Mucosa of descending colon (tissue), 3 donors: ENCODE measurements around the gene TEKT5. TPM values are rescaled to one million over a fixed set of nuclear protein-coding genes. Genes with fewer than 3 reads are reported as not detected.

Source experiments
- ATAC-seq: fragments of 200-7000 bp; cut with Tn5 transposase; one replicate; pipeline ENCODE4 v1.9.1; 2020; ENCODE audit warnings: mild to moderate bottlenecking, moderate library complexity
- DNase-seq, 3 donors: peaks; one replicate each; pipeline ENCODE4 v3.0.0-alpha.2; 2020
- H3K36me3 ChIP-seq: fragments of 200-600 bp; one replicate; pipeline ENCODE4 v1.8.0; 2021; ENCODE audit warnings: low read depth, mild to moderate bottlenecking
- H3K4me1 ChIP-seq: fragments of 200-600 bp; one replicate; pipeline ENCODE4 v1.8.0; 2021; ENCODE audit warnings: low read depth, mild to moderate bottlenecking
- H3K4me3 ChIP-seq: fragments of 200-600 bp; one replicate; pipeline ENCODE4 v1.8.0; 2021; ENCODE audit warnings: mild to moderate bottlenecking
- H3K9me3 ChIP-seq: fragments of 200-600 bp; one replicate; pipeline ENCODE4 v1.8.0; 2021; ENCODE audit warnings: mild to moderate bottlenecking
- intact Hi-C, 2 donors: fragments of 100-400 bp; cut with DNase I in 1 of 2; cut with micrococcal nuclease in 1 of 2; formaldehyde crosslinking; loops; one replicate each; pipeline versions ENCODE4 v1.11.0 to v1.11.1; 2022; cut with DNase I, micrococcal nuclease
- total RNA-seq, 3 donors: library from RNA; stranded (reverse); fragmentation: NEBNext Ultra II Directional in 2 of 3; extraction: Animal tissue kit (Norgen Biotek cat#: 25700) in 2 of 3; gene quantifications; one replicate each; pipeline versions ENCODE4 v1.2.1 to v1.2.4, GENCODE V29; 2021 to 2023
- TF ChIP-seq, protein P1 (sequence below): fragments of 200-600 bp; IDR thresholded peaks from one replicate; pipeline ENCODE4 v1.8.0; 2022; ENCODE audit warnings: antibody characterized with exemption, mild to moderate bottlenecking
- donor health status: DM: no; HTN: no; CAD: no; lungs with moderate emphysema.
- donor health status: DM: no; HTN: no; CAD: no.
- donor health status: DM: no; HTN: yes; CAD: no.

TEKT5 gene
- total RNA-seq, 3 donors from 2014 or later = 0.28 to 0.90 (median 0.46) TPM

DNA sequence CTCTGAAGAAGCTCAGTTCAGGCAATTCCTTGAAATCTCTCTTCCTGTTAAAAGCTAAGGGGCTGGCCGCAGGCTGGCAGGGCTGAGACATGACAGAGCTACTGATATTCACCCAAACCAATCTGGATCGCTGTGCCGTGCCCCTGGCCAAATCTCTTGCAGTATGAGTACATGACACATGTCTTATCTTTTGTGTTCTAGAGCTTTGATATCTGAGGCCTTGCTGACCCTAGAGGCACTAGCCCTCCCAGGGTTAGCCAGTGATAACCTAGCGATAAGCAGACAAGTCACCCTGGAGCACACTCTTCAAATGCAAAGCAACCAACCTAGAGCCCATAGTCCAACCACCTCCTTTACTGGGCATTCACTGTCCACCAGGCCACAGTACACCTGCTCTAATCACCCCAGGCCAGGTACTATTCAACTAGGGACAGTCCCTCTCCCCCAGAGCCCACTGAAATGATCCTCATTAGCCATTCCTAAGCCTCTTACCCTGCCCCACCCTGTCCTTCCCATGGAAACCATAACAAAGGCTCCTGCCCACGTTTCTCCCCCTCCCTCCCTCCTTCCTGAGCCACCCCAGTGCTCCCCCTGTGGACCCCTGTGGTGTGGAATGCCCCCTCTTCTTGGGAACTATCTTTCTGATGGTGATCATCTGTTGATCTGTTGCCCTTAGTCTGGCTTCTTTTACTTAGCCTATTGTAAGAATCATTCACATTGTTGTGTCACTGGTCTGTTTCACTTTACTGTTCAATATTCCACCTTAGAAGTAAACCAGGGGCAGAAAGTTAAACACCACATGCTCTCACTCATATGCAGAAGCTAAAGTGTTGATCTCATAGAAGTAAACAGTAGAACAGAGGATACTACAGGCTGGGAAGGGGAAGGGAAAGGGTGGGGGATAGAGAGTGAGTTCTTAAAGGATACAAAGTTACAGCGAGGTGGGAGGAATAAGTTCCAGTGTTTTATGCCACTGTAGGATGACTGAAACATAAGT lies 52.5 kb downstream of the TEKT5 start:
- Histone ChIP-seq H3K36me3 (no peaks in the 10 kb centered on the region), H3K9me3 (no peaks in the 10 kb centered on the region), H3K4me3 (no peak overlapping the region), H3K4me1 (peaks cover 19% of the 10 kb centered on the region)
- TF ChIP-seq, protein P1, sequence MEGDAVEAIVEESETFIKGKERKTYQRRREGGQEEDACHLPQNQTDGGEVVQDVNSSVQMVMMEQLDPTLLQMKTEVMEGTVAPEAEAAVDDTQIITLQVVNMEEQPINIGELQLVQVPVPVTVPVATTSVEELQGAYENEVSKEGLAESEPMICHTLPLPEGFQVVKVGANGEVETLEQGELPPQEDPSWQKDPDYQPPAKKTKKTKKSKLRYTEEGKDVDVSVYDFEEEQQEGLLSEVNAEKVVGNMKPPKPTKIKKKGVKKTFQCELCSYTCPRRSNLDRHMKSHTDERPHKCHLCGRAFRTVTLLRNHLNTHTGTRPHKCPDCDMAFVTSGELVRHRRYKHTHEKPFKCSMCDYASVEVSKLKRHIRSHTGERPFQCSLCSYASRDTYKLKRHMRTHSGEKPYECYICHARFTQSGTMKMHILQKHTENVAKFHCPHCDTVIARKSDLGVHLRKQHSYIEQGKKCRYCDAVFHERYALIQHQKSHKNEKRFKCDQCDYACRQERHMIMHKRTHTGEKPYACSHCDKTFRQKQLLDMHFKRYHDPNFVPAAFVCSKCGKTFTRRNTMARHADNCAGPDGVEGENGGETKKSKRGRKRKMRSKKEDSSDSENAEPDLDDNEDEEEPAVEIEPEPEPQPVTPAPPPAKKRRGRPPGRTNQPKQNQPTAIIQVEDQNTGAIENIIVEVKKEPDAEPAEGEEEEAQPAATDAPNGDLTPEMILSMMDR = no peak
- intact Hi-C loops = no loop called here
- ATAC-seq = no peak
- DNase-seq = peak in 1 of 3 donors; percentile 9

DNA sequence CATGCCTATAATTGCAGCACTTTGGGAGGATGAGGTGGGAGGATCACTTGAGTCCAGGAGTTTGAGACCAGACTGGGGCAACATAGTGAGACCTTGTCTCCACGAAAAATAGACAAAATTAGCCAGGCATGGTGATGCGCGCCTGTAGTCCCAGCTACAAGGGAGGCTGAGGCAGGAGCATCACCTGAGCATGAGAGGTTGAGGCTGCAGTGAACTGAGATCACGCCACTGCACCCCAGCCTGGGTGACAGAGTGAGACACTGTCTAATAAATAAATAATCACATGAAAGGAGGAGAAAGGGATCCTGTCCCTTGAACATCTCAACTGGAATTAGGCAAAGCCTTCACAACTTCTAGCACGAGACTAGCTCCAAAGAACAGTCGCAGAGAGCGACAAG lies 53.2 kb downstream of the TEKT5 start:
- Histone ChIP-seq H3K4me1 (peaks cover 12% of the 10 kb centered on the region), H3K9me3 (no peaks in the 10 kb centered on the region), H3K4me3 (no peak overlapping the region), H3K36me3 (no peaks in the 10 kb centered on the region)
- TF ChIP-seq, protein P1 = no peak
- DNase-seq = no peak
- ATAC-seq = no peak
- intact Hi-C loops = no loop called here

DNA sequence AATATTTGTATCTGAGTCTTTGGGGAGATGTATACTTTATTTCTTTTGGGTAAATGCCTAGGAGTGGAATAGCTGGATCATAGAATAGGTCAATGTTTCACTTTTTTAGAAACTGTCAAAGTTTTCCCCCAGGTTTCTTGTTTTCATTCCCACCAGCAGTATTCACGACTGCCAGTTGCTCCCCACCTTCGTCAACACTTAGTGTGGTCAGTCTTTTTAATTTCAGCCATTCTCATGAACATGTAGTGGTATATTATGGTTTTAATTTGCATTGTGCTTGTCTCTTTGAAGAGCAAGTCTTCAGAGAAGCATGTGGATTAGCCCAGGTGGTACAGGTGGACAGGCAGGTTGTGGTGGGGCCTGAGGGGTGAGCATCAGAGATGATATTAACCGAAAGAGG lies 53.8 kb downstream of the TEKT5 start:
- TF ChIP-seq, protein P1 = no peak
- Histone ChIP-seq H3K9me3 (no peaks in the 10 kb centered on the region), H3K4me1 (peaks cover 9% of the 10 kb centered on the region), H3K36me3 (no peaks in the 10 kb centered on the region), H3K4me3 (no peak overlapping the region)
- intact Hi-C loops = no loop called here
- DNase-seq = no peak
- ATAC-seq = no peak

DNA sequence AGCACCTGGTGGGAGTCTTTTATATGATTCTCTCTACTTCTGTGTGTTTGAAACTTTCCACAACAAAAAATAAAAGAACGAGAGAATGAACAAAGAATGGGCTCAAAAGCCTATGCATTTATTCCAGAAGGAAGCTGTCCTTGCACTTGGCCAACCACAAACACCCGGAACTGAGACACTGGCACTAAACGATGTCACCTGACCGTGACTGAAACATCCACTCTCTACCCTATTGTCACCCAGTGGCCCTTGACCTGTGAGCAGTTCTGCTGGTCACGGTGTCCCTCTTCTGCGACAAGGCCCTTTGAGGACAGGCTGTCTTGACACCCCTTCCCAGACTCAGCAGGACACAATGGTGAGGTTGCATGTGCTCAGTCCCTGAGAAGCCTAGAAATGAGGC lies 56.6 kb downstream of the TEKT5 start:
- TF ChIP-seq, protein P1 = no peak
- Histone ChIP-seq H3K9me3 (no peaks in the 10 kb centered on the region), H3K4me1 (no peaks in the 10 kb centered on the region), H3K36me3 (no peaks in the 10 kb centered on the region), H3K4me3 (no peak overlapping the region)
- intact Hi-C loops = no loop called here
- ATAC-seq (no peak), DNase-seq (no peak)

DNA sequence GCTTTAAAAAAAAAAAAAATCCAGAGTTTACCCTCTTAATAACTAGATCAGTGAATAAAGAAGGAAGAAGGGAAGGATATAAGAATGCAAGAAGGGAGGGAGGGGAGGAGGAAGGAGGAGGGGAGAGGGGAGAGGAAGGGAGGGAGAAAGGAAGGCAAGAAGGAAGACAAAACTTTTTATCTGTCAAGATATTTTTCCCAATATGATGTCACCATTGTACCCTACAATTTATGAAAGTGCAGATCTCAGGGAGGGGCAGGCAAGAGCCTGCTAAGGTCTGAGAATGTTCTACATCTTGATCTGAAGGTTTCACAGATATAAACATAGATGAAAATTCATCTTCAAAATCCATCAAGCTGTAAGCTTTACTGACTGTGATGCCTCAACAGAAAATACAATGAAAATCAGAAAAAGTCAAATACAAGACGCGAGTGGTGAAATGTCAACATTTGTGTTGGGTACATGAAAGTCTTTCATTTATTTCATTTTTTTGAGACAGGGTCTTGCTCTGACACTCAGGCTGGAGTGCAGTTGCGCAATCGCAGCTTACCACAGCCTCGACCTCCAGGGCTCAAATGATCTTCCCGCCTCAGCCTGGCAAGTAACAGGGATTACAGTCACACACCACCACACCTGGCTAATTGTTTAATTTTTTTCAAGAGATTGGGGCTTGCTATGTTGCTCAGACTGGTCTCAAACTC lies 57.2 kb downstream of the TEKT5 start:
- TF ChIP-seq, protein P1 = no peak
- intact Hi-C loops = no loop called here
- Histone ChIP-seq H3K36me3 (no peaks in the 10 kb centered on the region), H3K9me3 (no peaks in the 10 kb centered on the region), H3K4me3 (no peak overlapping the region), H3K4me1 (no peaks in the 10 kb centered on the region)
- DNase-seq (no peak), ATAC-seq (no peak)
